ENCODE data around the gene FURIN.
"Not testable (repeated sequence)": the region's sequence is repeated elsewhere in the genome, so short reads cannot be mapped to it uniquely, and the experiment has no call there.

The FURIN gene

GRCh38 chr15:90845201-90845949 lies 23.0 kb upstream of the FURIN start:
- no peak for TF ChIP-seq CTCF (IDR thresholded peaks at IDR 0.05; ENCODE audit: low read depth, low read length, missing control alignments)
- DNase-seq (ENCODE audit: extremely low read depth, low read depth) = peak; percentile 27
- no peak overlapping the region for H3K4me3 ChIP-seq (replicated peaks; ENCODE audit: low read depth, low read length)

DNA sequence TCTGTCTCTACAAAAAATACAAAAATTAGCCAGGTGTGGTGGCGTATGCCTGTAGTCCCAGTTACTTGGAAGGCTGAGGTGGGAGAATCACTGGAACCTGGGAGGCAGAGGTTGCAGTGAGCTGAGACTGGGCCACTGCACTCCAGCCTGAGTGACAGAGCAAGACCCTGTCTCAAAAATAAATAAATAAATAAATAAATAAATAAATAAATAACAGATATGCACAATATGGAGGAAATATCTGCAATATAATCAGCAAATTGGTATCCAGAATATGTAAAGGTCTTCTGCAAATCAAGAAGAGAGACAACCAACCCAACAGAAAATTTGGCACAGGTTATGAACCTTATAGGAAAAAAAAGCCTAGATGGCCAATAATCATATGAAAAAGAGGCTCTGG lies 19.0 kb upstream of the FURIN start:
- H3K4me3 ChIP-seq (replicated peaks; ENCODE audit: low read depth, low read length); DNase-seq (ENCODE audit: extremely low read depth, low read depth): not testable (repeated sequence)

DNA sequence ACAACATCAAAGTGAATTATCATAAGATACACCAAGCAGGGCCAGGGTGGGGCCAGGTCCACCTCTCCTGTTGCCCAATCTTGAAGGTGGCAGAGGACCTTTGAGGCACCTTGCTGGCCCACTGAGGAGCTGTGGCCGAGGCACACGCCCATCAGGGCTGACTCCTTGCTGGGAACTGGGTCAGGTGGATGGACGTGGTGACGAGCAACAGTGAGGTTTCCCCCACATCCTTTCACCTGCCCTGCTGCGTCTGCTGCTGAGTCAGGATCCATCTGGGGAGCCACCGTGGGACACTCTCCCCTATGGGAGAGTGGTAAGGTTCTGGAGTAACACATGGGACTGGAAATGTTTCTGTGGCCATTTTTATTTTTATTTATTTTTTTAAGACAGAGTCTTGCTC lies 17.3 kb upstream of the FURIN start:
- DNase-seq (ENCODE audit: extremely low read depth, low read depth) = no peak
- TF ChIP-seq CTCF (IDR thresholded peaks at IDR 0.05; ENCODE audit: low read depth, low read length, missing control alignments) = no peak
- H3K4me3 ChIP-seq (replicated peaks; ENCODE audit: low read depth, low read length) = no peak overlapping the region

DNA sequence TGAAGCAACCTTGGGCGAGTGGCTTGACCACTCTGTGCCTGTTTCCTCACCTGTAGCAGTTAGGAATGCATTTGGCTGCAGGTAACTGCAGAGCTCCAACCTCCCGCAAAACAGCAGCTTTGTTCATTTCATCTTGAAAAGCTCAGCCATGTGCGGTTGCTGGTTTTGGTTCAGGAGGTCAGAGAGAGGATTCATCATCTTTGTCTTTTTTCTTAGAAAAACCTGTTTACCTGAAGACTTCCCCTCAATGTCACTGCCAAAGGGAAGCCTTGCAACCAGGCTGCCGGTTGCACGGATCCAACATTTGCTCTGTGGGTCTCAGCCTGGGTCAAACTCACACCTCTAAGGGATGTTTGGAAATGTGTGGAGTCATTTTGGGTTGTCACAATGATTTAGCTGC lies 16.4 kb upstream of the FURIN start:
- no peak for DNase-seq (ENCODE audit: extremely low read depth, low read depth)
- no peak for TF ChIP-seq CTCF (IDR thresholded peaks at IDR 0.05; ENCODE audit: low read depth, low read length, missing control alignments)

GRCh38 chr15:90855139-90855538 lies 13.2 kb upstream of the FURIN start:
- no peak for TF ChIP-seq CTCF (IDR thresholded peaks at IDR 0.05; ENCODE audit: low read depth, low read length, missing control alignments)
- no peak overlapping the region for H3K4me3 ChIP-seq (replicated peaks; ENCODE audit: low read depth, low read length)
- DNase-seq (ENCODE audit: extremely low read depth, low read depth) = no peak

More for the DNA sequence above, 16.4 kb upstream of the FURIN start:
- no peak overlapping the region for H3K4me3 ChIP-seq (replicated peaks; ENCODE audit: low read depth, low read length)

DNA sequence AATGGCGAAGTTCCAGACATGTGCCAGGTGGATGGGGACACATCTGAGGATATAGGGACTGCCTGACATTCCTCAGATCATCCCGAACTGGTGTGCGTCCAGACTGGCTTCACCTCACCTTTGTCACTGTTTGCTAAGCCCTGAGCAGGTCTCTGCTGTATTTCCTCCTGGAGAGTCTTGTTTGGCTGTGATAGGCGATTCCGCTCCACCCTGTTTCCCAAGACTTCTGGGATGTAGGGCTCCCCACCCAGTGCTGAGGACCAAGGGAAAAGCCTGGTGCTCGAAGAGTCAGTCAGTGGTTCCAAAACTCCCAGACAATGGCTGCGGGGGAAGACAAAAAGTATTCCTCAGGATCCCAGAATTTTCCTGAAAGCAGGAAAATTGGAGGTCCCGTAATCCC lies 11.1 kb upstream of the FURIN start:
- no peak overlapping the region for H3K4me3 ChIP-seq (replicated peaks; ENCODE audit: low read depth, low read length)
- DNase-seq (ENCODE audit: extremely low read depth, low read depth) = no peak
- no peak for TF ChIP-seq CTCF (IDR thresholded peaks at IDR 0.05; ENCODE audit: low read depth, low read length, missing control alignments)

DNA sequence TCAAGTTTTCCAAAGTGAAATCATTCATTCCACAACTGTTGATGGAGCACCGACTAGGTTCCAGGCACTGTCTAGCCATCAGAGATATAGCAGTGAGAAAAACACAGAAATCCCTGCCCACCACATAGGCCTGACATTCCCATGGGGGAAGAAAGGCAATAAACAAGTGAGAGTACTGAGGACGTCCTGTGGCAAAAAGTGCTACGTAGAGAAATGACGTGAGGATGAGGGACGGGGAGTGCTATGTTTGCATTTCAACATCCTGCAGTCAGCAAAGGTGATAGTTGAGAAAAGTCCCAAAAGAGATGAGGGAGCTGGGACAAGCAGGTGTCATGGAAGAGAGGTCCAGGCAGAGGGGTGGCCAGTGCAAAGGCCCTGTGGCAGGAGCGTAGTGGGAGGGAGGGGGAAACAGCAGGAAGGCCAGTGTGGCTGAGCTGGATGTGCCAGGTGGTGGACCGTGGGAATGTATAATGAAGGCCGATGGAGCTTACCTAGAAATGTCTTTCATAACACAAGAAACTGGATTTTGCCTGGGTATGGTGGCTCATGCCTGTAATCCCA lies 10.4 kb upstream of the FURIN start:
- DNase-seq (ENCODE audit: extremely low read depth, low read depth) = no peak
- no peak overlapping the region for H3K4me3 ChIP-seq (replicated peaks; ENCODE audit: low read depth, low read length)
- TF ChIP-seq CTCF (IDR thresholded peaks at IDR 0.05; ENCODE audit: low read depth, low read length, missing control alignments) = no peak
